Epithelial cell of proximal tubule (primary cell): Measurements from ENCODE around the gene PCDHB11. TPM values are rescaled to one million over a fixed set of nuclear protein-coding genes. Genes with fewer than 3 reads are reported as not detected.
"Not testable (repeated sequence)": the region's sequence is repeated elsewhere in the genome, so short reads cannot be mapped to it uniquely, and the experiment has no call there.

Source experiments
- DNase-seq: peaks from one replicate; pipeline ENCODE4 v3.0.0-alpha.2; 2011; ENCODE audit warnings: low read depth
- H3K4me3 ChIP-seq: 2 replicates; pipeline ENCODE4 v1.5.1; 2011; ENCODE audit warnings: low read depth, mild to moderate bottlenecking, low read length
- total RNA-seq: library from RNA; depleted of rRNA; stranded (reverse); fragments of >200 nt; gene quantifications from 2 replicates; pipeline ENCODE4 v1.2.3, GENCODE V29; 2015
- TF ChIP-seq, protein P1 (sequence below): conservative IDR thresholded peaks from 2 replicates; pipeline ENCODE4 v1.5.1; 2012; ENCODE audit warnings: low read depth, mild to moderate bottlenecking, low read length

The PCDHB11 gene
- total RNA-seq, 1 donor from 2014 or later = 0.06 TPM

DNA sequence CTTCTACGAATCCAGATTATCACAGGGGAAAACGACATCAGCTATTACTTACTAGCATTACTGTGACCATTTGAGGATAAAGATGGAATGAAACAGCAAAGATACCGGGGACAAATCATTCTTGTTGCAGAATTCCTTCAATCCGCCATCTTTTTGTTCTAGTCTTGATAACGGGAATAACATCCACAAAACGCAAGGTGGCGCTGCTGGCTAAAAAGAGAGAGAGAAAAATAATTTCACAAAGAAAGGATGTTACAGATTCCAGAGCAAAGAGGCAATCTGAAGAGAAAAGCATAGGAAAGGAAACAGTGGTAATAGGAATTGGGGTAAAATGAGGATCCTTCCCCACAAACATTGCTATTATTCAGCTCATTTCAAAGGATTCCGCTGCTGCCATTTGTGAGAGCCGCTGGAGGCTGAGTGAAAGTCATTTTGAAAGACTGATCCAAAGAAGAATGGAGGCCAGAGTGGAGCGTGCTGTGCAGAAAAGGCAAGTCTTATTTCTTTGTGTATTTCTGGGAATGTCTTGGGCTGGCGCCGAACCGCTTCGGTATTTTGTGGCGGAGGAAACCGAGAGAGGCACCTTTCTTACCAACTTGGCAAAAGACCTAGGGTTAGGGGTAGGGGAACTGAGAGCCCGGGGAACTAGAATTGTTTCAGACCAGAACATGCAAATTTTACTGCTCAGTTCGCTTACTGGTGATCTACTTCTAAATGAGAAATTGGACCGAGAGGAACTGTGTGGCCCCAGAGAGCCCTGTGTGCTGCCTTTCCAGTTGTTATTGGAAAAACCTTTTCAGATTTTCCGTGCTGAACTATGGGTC, 26.8 kb upstream of the PCDHB11 start, which contains the start of gene PCDHB7:
PCDHB7 (plus strand) TSS at position 264 of the 824 bp plus-strand sequence; CDS start at position 456, 192 bp downstream.
- DNase-seq = no peak
- H3K4me3 ChIP-seq = no peak within 1 kb of the TSS
- TF ChIP-seq, protein P1, sequence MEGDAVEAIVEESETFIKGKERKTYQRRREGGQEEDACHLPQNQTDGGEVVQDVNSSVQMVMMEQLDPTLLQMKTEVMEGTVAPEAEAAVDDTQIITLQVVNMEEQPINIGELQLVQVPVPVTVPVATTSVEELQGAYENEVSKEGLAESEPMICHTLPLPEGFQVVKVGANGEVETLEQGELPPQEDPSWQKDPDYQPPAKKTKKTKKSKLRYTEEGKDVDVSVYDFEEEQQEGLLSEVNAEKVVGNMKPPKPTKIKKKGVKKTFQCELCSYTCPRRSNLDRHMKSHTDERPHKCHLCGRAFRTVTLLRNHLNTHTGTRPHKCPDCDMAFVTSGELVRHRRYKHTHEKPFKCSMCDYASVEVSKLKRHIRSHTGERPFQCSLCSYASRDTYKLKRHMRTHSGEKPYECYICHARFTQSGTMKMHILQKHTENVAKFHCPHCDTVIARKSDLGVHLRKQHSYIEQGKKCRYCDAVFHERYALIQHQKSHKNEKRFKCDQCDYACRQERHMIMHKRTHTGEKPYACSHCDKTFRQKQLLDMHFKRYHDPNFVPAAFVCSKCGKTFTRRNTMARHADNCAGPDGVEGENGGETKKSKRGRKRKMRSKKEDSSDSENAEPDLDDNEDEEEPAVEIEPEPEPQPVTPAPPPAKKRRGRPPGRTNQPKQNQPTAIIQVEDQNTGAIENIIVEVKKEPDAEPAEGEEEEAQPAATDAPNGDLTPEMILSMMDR = peak; percentile 51

DNA sequence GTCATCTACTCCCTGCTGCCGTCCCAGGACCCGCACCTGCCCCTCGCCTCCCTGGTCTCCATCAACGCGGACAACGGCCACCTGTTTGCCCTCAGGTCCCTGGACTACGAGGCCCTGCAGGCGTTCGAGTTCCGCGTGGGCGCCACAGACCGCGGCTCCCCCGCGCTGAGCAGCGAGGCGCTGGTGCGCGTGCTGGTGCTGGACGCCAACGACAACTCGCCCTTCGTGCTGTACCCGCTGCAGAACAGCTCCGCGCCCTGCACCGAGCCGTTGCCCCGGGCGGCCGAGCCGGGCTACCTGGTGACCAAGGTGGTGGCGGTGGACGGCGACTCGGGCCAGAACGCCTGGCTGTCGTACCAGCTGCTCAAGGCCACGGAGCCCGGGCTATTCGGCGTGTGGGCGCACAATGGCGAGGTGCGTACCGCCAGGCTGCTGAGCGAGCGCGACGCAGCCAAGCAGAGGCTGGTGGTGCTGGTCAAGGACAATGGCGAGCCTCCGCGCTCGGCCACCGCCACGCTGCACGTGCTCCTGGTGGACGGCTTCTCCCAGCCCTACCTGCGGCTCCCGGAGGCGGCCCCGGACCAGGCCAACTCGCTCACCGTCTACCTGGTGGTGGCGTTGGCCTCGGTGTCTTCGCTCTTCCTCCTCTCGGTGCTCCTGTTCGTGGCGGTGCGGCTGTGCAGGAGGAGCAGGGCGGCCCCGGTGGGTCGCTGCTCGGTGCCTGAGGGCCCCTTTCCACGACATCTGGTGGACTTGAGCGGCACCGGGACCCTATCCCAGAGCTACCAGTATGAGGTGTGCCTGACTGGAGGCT, 24.9 kb upstream of the PCDHB11 start:
- H3K4me3 ChIP-seq, DNase-seq: not testable (repeated sequence)

DNA sequence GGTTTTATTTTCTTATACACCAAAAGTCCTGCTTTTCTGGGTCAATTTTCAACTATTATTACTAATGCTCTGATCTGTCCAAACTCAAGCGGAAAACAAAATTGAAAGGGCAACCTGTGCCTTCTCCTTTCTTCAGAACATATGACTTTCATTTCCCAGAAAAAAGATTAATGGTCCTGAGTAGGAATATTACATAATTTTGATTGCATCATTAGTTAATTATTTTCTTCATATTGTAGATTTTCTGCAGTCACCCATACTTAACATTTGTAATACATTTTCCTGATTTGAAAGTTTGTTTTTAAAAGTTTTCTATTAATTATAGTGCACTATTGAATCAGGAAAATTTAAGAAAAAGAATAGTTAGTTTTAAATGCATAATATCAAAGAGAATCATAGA, 23.5 kb upstream of the PCDHB11 start:
- no peak for DNase-seq
- H3K4me3 ChIP-seq = no peak overlapping the region
- TF ChIP-seq, protein P1 = no peak

DNA sequence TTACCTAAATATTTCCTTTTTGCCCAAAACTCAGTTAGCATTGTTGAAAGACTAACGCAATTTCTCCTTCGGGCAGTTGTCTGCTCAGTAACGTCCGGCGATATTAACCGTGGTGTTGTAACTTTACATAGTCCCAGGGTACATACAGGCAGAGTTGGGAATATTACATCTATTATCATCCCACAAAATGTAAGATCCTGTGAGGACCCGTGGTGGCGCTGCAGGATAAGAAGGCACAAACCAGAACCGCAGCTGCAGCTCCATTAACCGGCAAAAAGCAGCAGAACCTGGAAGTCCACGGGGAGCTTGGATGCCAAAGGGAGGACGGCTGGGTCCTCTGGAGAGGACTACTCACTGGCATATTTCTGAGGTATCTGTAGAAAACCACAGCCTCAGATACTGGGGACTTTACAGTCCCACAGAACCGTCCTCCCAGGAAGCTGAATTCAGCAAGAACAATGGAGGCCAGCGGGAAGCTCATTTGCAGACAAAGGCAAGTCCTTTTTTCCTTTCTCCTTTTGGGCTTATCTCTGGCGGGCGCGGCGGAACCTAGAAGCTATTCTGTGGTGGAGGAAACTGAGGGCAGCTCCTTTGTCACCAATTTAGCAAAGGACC, 21.7 kb upstream of the PCDHB11 start, which contains the start of gene PCDHB8:
PCDHB8 (plus strand) TSS at position 214 of the 615 bp plus-strand sequence; CDS start at position 459, 245 bp downstream.
- H3K4me3 ChIP-seq, DNase-seq: not testable (repeated sequence)

DNA sequence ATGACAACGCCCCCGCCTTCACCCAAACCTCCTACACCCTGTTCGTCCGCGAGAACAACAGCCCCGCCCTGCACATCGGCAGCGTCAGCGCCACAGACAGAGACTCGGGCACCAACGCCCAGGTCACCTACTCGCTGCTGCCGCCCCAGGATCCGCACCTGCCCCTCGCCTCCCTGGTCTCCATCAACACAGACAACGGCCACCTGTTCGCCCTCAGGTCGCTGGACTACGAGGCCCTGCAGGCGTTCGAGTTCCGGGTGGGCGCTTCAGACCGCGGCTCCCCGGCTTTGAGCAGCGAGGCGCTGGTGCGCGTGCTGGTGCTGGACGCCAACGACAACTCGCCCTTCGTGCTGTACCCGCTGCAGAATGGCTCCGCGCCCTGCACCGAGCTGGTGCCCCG, 20.1 kb upstream of the PCDHB11 start:
- DNase-seq, H3K4me3 ChIP-seq: not testable (repeated sequence)

DNA sequence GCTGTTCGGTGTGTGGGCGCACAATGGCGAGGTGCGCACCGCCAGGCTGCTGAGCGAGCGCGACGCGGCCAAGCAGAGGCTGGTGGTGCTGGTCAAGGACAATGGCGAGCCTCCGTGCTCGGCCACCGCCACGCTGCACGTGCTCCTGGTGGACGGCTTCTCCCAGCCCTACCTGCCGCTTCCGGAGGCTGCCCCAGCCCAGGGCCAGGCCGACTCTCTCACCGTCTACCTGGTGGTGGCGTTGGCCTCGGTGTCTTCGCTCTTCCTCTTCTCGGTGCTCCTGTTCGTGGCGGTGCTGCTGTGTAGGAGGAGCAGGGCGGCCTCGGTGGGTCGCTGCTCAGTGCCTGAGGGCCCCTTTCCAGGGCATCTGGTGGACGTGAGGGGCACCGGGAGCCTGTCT, 19.6 kb upstream of the PCDHB11 start:
- not testable (repeated sequence) for H3K4me3 ChIP-seq, DNase-seq

DNA sequence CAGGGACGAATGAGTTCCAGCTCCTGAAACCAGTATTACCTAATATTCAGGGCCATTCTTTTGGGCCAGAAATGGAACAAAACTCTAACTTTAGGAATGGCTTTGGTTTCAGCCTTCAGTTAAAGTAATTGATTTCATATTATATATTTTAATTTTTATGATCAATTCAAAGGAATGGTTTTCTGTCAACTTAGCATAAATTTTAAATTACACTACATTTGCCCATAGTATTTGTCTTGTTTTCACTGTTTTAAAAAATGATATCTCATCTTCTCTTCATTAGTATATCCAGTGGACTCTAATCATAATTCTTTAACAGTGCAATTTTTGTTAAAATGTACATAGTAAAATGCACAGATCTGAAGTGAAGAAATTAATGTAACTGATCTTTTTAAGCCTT, 19.1 kb upstream of the PCDHB11 start:
- TF ChIP-seq, protein P1 = no peak
- H3K4me3 ChIP-seq = no peak overlapping the region
- DNase-seq = no peak

DNA sequence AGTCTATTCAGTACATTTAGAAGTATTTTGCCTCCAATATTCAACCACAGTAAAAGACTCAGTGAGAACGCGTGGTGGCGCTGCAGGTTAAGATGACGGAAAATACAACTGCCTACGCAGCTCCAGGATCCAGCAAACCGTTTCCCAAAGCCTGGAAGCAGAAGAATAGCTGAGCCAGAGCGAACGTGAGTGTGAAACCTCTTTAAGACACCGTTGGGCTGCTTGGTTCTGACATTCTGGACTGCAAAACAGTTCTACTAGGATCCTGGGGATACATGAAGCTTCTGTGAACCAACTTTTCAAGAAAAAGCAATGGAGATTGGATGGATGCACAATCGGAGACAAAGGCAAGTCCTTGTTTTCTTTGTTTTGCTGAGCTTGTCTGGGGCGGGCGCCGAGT, 17.2 kb upstream of the PCDHB11 start, which contains the start of gene PCDHB16:
PCDHB16 (plus strand) TSS at position 140 of the 400 bp plus-strand sequence; CDS start at position 313, 173 bp downstream.
- no peak for DNase-seq
- peak within 1 kb of the TSS; percentile 22 for H3K4me3 ChIP-seq
- TF ChIP-seq, protein P1 = peak; percentile 39

DNA sequence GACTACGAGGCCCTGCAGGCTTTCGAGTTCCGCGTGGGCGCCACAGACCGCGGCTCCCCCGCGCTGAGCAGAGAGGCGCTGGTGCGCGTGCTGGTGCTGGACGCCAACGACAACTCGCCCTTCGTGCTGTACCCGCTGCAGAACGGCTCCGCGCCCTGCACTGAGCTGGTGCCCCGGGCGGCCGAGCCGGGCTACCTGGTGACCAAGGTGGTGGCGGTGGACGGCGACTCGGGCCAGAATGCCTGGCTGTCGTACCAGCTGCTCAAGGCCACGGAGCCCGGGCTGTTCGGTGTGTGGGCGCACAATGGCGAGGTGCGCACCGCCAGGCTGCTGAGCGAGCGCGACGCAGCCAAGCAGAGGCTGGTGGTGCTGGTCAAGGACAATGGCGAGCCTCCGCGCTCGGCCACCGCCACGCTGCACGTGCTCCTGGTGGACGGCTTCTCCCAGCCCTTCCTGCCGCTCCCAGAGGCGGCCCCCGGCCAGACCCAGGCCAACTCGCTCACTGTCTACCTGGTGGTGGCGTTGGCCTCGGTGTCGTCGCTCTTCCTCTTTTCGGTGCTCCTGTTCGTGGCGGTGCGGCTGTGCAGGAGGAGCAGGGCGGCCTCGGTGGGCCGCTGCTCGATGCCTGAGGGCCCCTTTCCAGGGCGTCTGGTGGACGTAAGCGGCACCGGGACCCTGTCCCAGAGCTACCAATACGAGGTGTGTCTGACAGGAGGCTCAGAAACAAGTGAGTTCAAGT, 15.1 kb upstream of the PCDHB11 start:
- DNase-seq, H3K4me3 ChIP-seq: not testable (repeated sequence)
